Measurements from ENCODE around the gene FGD6. TPM values are rescaled to one million over a fixed set of nuclear protein-coding genes. Genes with fewer than 3 reads are reported as not detected.

The FGD6 gene
- total RNA-seq, 1 experiment from 2014 or later = 25.1 TPM

DNA sequence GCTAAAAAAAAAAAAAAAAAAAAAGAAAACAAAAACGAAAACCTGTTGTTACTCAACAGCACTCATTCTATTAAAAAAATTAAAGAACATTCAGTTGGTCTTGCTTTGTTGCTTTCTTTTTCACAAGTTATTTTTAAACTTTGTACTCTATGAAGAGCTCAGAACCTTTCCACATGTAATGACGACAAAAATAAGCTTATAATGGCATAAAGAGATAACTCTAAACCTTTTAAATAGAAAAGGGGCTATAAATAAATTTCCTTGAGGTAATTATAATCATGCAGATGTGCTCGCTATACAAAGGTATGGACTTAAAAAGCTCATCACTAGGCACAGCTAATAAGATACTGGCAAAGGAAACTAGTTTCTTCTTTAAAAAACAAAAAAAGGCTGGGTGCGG is 157.3 kb downstream of the FGD6 start:
- no peak for DNase-seq (ENCODE audit: unreplicated experiment)
- Mint-ChIP-seq H3K4me3 (ENCODE audit: unreplicated experiment) (no peak overlapping the region), H3K9me3 (ENCODE audit: unreplicated experiment) (no peaks in the 10 kb centered on the region), H3K36me3 (ENCODE audit: insufficient read depth, unreplicated experiment) (peaks cover 97% of the 10 kb centered on the region), H3K27me3 (ENCODE audit: insufficient read depth, unreplicated experiment) (no peaks in the 10 kb centered on the region), H3K4me1 (ENCODE audit: insufficient read depth, unreplicated experiment) (no peaks in the 10 kb centered on the region), H3K27ac (ENCODE audit: low read depth, unreplicated experiment) (no peak overlapping the region)
- no TSS peak for BruUV-seq (replicated peaks)
- ChIA-PET POLR2A (interaction anchor here (0.7 to 1.4 kb wide), 2 partner anchors 13 to 1328 kb away, joined by 3 to 5 read pairs; partner anchors contain the start of gene NR2C1), CTCF (interaction anchor here (0.6 to 1.2 kb wide), 4 partner anchors 12 to 271 kb away, joined by 3 to 5 read pairs (median 3); no protein-coding TSS in a partner anchor)
- intact Hi-C loops (cut with micrococcal nuclease) = no loop called here
- TF ChIP-seq, protein P1, sequence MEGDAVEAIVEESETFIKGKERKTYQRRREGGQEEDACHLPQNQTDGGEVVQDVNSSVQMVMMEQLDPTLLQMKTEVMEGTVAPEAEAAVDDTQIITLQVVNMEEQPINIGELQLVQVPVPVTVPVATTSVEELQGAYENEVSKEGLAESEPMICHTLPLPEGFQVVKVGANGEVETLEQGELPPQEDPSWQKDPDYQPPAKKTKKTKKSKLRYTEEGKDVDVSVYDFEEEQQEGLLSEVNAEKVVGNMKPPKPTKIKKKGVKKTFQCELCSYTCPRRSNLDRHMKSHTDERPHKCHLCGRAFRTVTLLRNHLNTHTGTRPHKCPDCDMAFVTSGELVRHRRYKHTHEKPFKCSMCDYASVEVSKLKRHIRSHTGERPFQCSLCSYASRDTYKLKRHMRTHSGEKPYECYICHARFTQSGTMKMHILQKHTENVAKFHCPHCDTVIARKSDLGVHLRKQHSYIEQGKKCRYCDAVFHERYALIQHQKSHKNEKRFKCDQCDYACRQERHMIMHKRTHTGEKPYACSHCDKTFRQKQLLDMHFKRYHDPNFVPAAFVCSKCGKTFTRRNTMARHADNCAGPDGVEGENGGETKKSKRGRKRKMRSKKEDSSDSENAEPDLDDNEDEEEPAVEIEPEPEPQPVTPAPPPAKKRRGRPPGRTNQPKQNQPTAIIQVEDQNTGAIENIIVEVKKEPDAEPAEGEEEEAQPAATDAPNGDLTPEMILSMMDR (IDR thresholded peaks at IDR 0.05; ENCODE audit: unreplicated experiment) = no peak

DNA sequence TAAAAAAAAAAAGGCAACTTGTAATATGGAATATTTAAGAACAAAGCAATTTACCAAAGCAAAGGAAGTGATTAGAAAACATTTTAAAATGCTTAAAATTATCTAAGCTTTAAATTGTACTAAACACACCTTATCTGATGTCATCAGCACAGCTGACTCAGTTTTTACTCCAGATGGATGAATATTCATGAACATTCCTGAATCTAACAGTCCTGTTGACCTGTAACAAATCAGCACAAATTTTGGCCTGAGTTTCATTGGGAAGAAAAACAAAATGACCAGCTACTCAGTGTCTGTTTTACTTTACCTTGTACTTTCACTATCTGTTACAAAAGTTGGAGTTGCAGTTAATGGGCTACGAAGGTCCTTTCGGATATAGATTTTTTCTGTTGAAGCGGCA is 159.8 kb downstream of the FGD6 start:
- Mint-ChIP-seq H3K27me3 (ENCODE audit: insufficient read depth, unreplicated experiment) (no peaks in the 10 kb centered on the region), H3K4me1 (ENCODE audit: insufficient read depth, unreplicated experiment) (no peaks in the 10 kb centered on the region), H3K36me3 (ENCODE audit: insufficient read depth, unreplicated experiment) (peaks cover 95% of the 10 kb centered on the region), H3K27ac (ENCODE audit: low read depth, unreplicated experiment) (no peak overlapping the region), H3K4me3 (ENCODE audit: unreplicated experiment) (no peak overlapping the region), H3K9me3 (ENCODE audit: unreplicated experiment) (no peaks in the 10 kb centered on the region)
- DNase-seq (ENCODE audit: unreplicated experiment) = no peak
- CTCF ChIA-PET = interaction anchor here (0.5 to 1.0 kb wide), 2 partner anchors 16 to 512 kb away, joined by 3 read pairs; partner anchors contain the start of gene NR2C1
- POLR2A ChIA-PET = interaction anchor here (0.6 to 2.0 kb wide), 3 partner anchors 16 to 974 kb away, joined by 3 to 5 read pairs (median 3); partner anchors contain the start of gene NR2C1
- intact Hi-C loops (cut with micrococcal nuclease) = no loop called here
- no TSS peak for BruUV-seq (replicated peaks)
- TF ChIP-seq, protein P1 (IDR thresholded peaks at IDR 0.05; ENCODE audit: unreplicated experiment) = no peak

DNA sequence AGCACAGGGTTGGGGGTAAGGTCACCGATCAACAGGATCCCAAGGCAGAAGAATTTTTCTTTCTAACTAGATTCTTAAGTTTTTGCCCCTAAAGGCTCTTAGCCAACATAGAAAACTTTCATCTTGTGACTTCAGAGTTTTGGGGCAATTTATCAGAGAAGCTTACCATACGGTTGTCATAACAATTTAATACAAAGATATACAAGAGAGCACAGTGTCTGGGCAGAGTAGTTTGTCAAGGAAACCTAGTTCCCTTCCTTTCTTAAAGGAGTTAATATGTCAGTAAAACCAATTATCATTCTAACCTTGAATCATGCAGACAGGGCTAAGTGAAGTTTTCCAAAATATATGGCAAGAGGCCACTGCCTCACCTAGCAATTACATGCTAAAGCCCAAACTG is 162.2 kb downstream of the FGD6 start:
- no peak for DNase-seq (ENCODE audit: unreplicated experiment)
- POLR2A ChIA-PET = interaction anchor here (1.3 kb wide), 1 partner anchor 17 kb away, joined by 4 read pairs; no protein-coding TSS in a partner anchor
- BruUV-seq (replicated peaks) = no TSS peak
- no peaks in the 10 kb centered on the region for H3K9me3 Mint-ChIP-seq (ENCODE audit: unreplicated experiment)
- no peak overlapping the region for H3K27ac Mint-ChIP-seq (ENCODE audit: low read depth, unreplicated experiment)
- intact Hi-C loops (cut with micrococcal nuclease) = no loop called here
- TF ChIP-seq, protein P1 (IDR thresholded peaks at IDR 0.05; ENCODE audit: unreplicated experiment) = no peak
- CTCF ChIA-PET = interaction anchor here (0.5 to 0.6 kb wide), 2 partner anchors 39 to 596 kb away, joined by 3 read pairs; no protein-coding TSS in a partner anchor
- no peak overlapping the region for H3K4me3 Mint-ChIP-seq (ENCODE audit: unreplicated experiment)
- H3K4me1 Mint-ChIP-seq (ENCODE audit: insufficient read depth, unreplicated experiment) = no peaks in the 10 kb centered on the region
- peaks cover 93% of the 10 kb centered on the region for H3K36me3 Mint-ChIP-seq (ENCODE audit: insufficient read depth, unreplicated experiment)
- no peaks in the 10 kb centered on the region for H3K27me3 Mint-ChIP-seq (ENCODE audit: insufficient read depth, unreplicated experiment)

DNA sequence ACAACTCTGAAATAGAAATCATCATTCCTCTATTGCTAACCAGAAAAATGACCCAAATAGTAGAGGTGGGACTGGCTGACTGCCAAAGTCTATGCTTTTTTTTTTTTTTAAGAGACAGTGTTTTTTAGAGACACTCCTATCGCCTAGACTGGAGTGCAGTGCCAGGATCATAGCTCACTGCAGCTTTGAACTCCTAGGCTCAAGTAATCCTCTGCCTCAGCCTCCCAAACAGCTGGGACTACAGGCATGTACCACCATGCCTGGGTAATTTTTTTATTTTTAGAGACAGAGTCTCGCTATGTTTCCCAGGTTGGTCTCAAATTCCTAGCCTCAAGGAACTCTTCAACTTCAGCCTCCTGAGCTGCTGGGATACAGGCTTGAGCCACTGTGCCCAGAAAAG is 163.1 kb downstream of the FGD6 start:
- TF ChIP-seq, protein P1 (IDR thresholded peaks at IDR 0.05; ENCODE audit: unreplicated experiment) = no peak
- H3K27ac Mint-ChIP-seq (ENCODE audit: low read depth, unreplicated experiment) = no peak overlapping the region
- no peaks in the 10 kb centered on the region for H3K9me3 Mint-ChIP-seq (ENCODE audit: unreplicated experiment)
- ChIA-PET CTCF (interaction anchor here (0.6 to 0.7 kb wide), 2 partner anchors 330 to 1137 kb away, joined by 3 to 6 read pairs; no protein-coding TSS in a partner anchor), POLR2A (interaction anchor here (1.3 kb wide), 1 partner anchor 18 kb away, joined by 4 read pairs; no protein-coding TSS in a partner anchor)
- intact Hi-C loops (cut with micrococcal nuclease) = no loop called here
- no peak for DNase-seq (ENCODE audit: unreplicated experiment)
- H3K27me3 Mint-ChIP-seq (ENCODE audit: insufficient read depth, unreplicated experiment) = no peaks in the 10 kb centered on the region
- H3K4me3 Mint-ChIP-seq (ENCODE audit: unreplicated experiment) = no peak overlapping the region
- H3K36me3 Mint-ChIP-seq (ENCODE audit: insufficient read depth, unreplicated experiment) = peaks cover 94% of the 10 kb centered on the region
- BruUV-seq (replicated peaks) = no TSS peak
- H3K4me1 Mint-ChIP-seq (ENCODE audit: insufficient read depth, unreplicated experiment) = no peaks in the 10 kb centered on the region
